Measurements from ENCODE around the gene KHNYN.

DNA sequence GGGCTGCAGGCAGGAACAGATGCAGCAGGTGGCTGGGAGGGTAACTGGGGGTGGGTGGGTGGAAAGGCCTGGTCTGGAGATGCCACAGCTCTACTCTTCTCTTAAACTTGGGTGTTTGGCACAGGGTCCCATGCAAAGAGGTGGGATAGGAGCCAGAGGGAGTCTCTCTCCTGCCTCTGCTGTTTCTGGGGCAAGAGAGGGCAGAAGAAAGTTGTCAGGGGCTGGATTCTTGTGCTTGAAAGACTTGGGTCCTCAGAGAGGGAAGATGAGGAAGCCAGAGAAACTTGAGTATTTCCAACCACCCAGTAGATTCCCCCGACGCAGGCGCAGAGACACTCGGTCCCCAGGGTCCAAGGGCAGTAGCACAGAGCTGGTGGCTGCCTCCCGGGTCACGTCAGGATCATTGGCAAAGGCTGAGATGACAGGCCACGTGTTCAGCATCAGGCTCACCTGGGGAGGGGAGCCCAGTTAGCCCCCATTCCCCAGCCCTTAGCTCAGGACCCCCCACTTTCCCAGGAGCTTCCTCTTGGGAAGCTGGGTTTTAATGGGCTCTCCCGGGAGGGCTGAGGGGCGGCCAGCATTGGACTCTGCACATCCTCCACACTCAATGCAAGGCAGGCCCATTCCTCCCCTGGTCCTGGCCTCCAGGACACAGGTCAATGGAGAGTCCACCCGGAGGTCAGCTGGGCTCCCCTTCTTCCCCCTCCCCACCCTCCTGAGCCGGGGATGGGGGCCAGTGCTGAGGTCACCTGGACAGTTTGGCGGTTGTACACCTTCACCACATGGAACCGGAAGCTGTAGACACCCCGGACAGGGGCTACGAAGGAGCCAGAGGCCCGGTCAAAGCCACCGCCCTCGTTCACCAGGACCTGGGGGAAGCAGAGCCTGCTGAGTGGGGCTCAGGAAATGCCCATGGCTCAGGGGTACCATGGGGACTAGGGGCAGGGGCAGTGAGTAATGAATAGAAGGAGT, 1.9 kb upstream of the KHNYN start:
- TF ChIP-seq POLR2A (IDR thresholded peaks at IDR 0.05; ENCODE audit: low read length) = no peak
- TF ChIP-seq GATA1 (IDR thresholded peaks at IDR 0.05; ENCODE audit: low read depth, low read length) = no peak

All from erythroblast (primary cell).